ENCODE results near the gene LEF1. TPM values are rescaled to one million over a fixed set of nuclear protein-coding genes. Genes with fewer than 3 reads are reported as not detected.

LEF1 gene
- polyA plus RNA-seq, 1 experiment, result 2.7 TPM

DNA sequence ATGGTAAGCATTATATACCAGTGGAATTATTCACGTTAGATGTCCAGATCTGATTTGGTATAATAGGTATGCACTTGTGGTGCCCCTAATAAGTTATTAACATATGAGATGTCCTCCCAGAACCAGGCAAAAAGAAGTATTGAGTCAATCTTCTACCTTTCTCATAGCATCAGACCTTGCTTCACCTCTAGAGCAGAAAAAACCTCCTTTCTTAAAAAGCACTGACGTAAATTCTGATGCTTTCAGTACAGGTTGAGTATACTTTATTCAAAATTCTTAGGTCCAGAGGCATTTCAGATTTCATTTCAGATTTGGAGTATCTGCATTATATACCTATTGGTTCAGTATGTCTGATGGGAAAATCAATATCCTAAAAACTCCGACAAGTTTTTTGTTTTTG, 22.4 kb downstream of the LEF1 start:
- no peak for DNase-seq (ENCODE audit: low read depth)
- TF ChIP-seq, protein P1, sequence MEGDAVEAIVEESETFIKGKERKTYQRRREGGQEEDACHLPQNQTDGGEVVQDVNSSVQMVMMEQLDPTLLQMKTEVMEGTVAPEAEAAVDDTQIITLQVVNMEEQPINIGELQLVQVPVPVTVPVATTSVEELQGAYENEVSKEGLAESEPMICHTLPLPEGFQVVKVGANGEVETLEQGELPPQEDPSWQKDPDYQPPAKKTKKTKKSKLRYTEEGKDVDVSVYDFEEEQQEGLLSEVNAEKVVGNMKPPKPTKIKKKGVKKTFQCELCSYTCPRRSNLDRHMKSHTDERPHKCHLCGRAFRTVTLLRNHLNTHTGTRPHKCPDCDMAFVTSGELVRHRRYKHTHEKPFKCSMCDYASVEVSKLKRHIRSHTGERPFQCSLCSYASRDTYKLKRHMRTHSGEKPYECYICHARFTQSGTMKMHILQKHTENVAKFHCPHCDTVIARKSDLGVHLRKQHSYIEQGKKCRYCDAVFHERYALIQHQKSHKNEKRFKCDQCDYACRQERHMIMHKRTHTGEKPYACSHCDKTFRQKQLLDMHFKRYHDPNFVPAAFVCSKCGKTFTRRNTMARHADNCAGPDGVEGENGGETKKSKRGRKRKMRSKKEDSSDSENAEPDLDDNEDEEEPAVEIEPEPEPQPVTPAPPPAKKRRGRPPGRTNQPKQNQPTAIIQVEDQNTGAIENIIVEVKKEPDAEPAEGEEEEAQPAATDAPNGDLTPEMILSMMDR (IDR thresholded peaks at IDR 0.05; ENCODE audit: insufficient read depth, low read depth, low read length), result no peak
- no peaks in the 10 kb centered on the region; the same call in 1 of the 2 replicates for H3K27me3 ChIP-seq (ENCODE audit: control insufficient read depth, insufficient read depth, low read length)
- POLR2A ChIA-PET, result no interaction called here
- no peaks in the 10 kb centered on the region for H3K36me3 ChIP-seq (ENCODE audit: control insufficient read depth, insufficient read depth, low read length)
- CTCF ChIA-PET, result no interaction called here
- H3K4me3 ChIP-seq (ENCODE audit: low read depth, low read length), result no peak overlapping the region

DNA sequence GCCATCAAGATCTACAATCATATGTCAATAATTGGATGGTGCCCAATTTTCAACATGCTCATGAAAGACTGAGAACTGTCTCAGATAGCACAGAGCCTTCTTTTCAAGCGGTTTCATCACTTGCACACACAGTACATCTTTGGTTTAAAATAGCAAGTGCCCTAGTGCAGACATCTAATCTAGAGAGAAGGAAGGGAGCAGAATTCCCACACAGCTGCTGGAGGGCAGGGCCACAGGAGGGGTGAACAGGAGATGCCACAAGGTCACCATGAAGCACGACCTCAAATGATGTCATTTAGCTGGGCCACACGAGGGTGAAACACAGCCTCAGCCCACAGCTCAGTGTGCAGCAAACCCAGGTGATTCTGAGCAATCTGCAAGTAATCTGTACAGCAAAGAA, 24.3 kb downstream of the LEF1 start:
- Histone ChIP-seq H3K36me3 (ENCODE audit: control insufficient read depth, insufficient read depth, low read length) (no peaks in the 10 kb centered on the region), H3K4me3 (ENCODE audit: low read depth, low read length) (no peak overlapping the region), H3K27me3 (ENCODE audit: control insufficient read depth, insufficient read depth, low read length) (no peaks in the 10 kb centered on the region)
- no peak for DNase-seq (ENCODE audit: low read depth)
- TF ChIP-seq, protein P1 (IDR thresholded peaks at IDR 0.05; ENCODE audit: insufficient read depth, low read depth, low read length), result no peak
- POLR2A ChIA-PET, result no interaction called here
- CTCF ChIA-PET, result interaction anchor here (2.4 kb wide), 1 partner anchor 13 kb away, joined by 5 read pairs; no protein-coding TSS in a partner anchor

DNA sequence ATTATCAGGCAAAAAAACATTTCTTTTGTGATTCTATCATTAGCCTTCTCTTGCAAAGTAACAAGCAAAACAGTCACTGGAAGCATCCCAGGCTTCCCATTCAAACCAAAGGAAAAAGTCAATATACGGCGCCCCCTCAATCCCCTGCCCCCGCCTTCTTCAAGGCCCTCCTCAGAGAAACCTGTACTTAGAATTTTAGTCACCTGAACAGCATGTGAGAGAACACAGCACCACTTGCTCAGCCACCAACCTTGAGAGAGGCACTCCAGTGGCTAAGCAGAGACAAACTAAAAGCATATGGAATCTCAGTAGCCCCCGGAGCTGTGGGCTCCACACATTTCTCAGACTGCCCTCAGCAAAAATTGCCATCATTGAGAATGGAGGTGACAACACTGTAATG, 25.2 kb downstream of the LEF1 start:
- H3K27me3 ChIP-seq (ENCODE audit: control insufficient read depth, insufficient read depth, low read length), result no peaks in the 10 kb centered on the region

DNA sequence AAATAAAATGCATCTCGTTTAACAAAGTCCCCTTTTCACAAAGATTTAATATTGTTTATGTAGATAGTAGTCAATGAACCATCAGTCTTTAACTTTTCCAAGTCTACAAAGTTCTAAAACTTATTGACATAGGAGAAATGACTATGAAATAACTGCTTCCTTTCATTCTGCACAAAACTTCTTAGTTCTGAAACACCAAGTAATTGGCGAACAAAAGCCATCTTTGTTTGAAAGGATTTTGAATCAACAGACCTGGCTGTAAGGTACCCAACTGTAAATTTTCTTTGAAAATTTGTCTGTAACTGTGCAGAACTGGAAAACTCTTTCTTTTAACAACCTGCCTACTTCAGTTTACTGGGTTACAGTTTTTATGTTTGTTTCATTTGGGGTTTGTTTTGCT, 25.9 kb downstream of the LEF1 start:
- H3K36me3 ChIP-seq (ENCODE audit: control insufficient read depth, insufficient read depth, low read length), result no peaks in the 10 kb centered on the region
- no peaks in the 10 kb centered on the region for H3K27me3 ChIP-seq (ENCODE audit: control insufficient read depth, insufficient read depth, low read length)
- H3K4me3 ChIP-seq (ENCODE audit: low read depth, low read length), result no peak overlapping the region
- TF ChIP-seq, protein P1 (IDR thresholded peaks at IDR 0.05; ENCODE audit: insufficient read depth, low read depth, low read length), result no peak
- DNase-seq (ENCODE audit: low read depth), result no peak
- ChIA-PET POLR2A (no interaction called here), CTCF (interaction anchor here (2.4 kb wide), 1 partner anchor 12 kb away, joined by 5 read pairs; no protein-coding TSS in a partner anchor)

More for the DNA sequence above, 25.2 kb downstream of the LEF1 start:
- Histone ChIP-seq H3K4me3 (ENCODE audit: low read depth, low read length) (no peak overlapping the region), H3K36me3 (ENCODE audit: control insufficient read depth, insufficient read depth, low read length) (no peaks in the 10 kb centered on the region)
- TF ChIP-seq, protein P1 (IDR thresholded peaks at IDR 0.05; ENCODE audit: insufficient read depth, low read depth, low read length), result no peak
- ChIA-PET CTCF (interaction anchor here (2.4 kb wide), 1 partner anchor 12 kb away, joined by 5 read pairs; no protein-coding TSS in a partner anchor), POLR2A (no interaction called here)
- DNase-seq (ENCODE audit: low read depth), result no peak

DNA sequence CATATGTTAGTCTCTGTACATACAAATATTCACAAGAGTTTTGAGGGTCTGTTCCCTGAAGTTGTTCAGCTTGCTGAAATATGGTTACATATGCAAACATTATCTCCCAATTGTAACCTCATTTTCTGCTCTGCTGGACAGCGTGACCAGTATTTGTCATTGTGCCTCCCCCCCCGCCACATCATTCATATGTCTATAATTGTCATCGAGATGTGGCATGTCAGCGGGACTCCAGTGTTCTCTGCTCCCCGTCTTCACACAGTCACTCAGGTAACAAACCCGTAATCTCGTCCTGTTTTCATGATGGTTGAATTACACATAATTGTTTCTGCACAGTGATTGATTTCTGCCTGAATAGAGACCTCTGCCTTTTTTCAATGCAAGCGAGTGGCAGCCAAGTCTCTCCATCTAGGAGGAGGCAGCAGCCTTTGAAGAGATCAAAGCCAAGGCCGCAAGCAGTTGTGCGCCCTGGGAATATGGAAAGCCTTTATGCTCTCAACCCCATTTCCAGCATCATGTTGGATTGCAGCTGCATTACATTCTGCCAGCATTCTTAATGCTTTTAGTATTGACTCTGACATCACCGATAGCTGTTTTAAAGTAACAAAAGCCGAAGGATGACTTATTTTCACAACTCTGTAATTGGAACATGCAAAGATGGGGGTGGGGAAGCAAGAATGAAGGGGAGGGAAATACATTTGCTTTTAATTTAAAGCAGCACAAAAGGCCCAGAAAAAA, 27.4 kb downstream of the LEF1 start:
- Histone ChIP-seq H3K36me3 (ENCODE audit: control insufficient read depth, insufficient read depth, low read length) (no peaks in the 10 kb centered on the region), H3K27me3 (ENCODE audit: control insufficient read depth, insufficient read depth, low read length) (no peaks in the 10 kb centered on the region), H3K4me3 (ENCODE audit: low read depth, low read length) (no peak overlapping the region)
- DNase-seq (ENCODE audit: low read depth), result no peak
- POLR2A ChIA-PET, result no interaction called here
- TF ChIP-seq, protein P1 (IDR thresholded peaks at IDR 0.05; ENCODE audit: insufficient read depth, low read depth, low read length), result no peak
- CTCF ChIA-PET, result no interaction called here

Data from BJ (cell line).